ENCODE results near the gene NEURL4. TPM values are rescaled to one million over a fixed set of nuclear protein-coding genes. Genes with fewer than 3 reads are reported as not detected.

The NEURL4 gene
- total RNA-seq (2021) (81.7 and 99.5 TPM in 2 replicates), Bru-seq, nascent RNA (percentile 56 among the genes with signal in this experiment), BruChase-seq, experiment 1, labeled RNA remaining after a 2-hour chase (percentile 78 among the genes with signal in this experiment), BruChase-seq, experiment 2, labeled RNA remaining after a 6-hour chase (percentile 84 among the genes with signal in this experiment)
- long read RNA-seq, partial matches to known transcripts, result 6 of 10 reads
- long read RNA-seq, other reads (novel, unspliced or antisense), result 3 of 10 reads

- BruUV-seq (replicated peaks), result TSS peak; percentile 55
- CTCF ChIA-PET, result interaction anchor here (0.6 to 1.5 kb wide), 7 partner anchors 16 to 231 kb away, joined by 3 to 6 read pairs (median 4); partner anchors contain the start of gene TNFSF13
Observed at GRCh38 chr17:7328840-7329373, at the start of gene NEURL4. Gene NEURL4 (minus strand): TSS chr17:7329335. CDS start chr17:7329312, 23 bp downstream.

GRCh38 chr17:7374353-7374752 lies 45.2 kb upstream of the NEURL4 start:
- CTCF ChIA-PET, result interaction anchor here (0.6 kb wide), 1 partner anchor 129 kb away, joined by 3 read pairs; no protein-coding TSS in a partner anchor
- Histone ChIP-seq H3K27me3 (replicated peaks; ENCODE audit: insufficient read depth, low read depth, low read length, poor library complexity) (no peaks in the 10 kb centered on the region), H3K4me3 (ENCODE audit: low read depth, low read length, poor library complexity, severe bottlenecking) (no peak overlapping the region), H3K9me3 (ENCODE audit: low read depth, low read length, poor library complexity, severe bottlenecking) (no peaks in the 10 kb centered on the region), H3K27ac (ENCODE audit: low read depth, low read length, poor library complexity, severe bottlenecking) (no peak overlapping the region), H3K4me1 (ENCODE audit: insufficient read depth, low read length, poor library complexity, severe bottlenecking) (no peaks in the 10 kb centered on the region), H3K36me3 (ENCODE audit: insufficient read depth, low read length, poor library complexity, severe bottlenecking) (no peaks in the 10 kb centered on the region)
- POLR2A ChIA-PET (ENCODE audit: low non-redundant PET), result no interaction called here
- DNase-seq (ENCODE audit: low spot score), result no peak
- BruUV-seq (replicated peaks), result no TSS peak
- TF ChIP-seq EZH2 (IDR thresholded peaks at IDR 0.05; ENCODE audit: borderline replicate concordance, low read depth, low read length, poor library complexity, severe bottlenecking), result no peak
- TF ChIP-seq, protein P1, sequence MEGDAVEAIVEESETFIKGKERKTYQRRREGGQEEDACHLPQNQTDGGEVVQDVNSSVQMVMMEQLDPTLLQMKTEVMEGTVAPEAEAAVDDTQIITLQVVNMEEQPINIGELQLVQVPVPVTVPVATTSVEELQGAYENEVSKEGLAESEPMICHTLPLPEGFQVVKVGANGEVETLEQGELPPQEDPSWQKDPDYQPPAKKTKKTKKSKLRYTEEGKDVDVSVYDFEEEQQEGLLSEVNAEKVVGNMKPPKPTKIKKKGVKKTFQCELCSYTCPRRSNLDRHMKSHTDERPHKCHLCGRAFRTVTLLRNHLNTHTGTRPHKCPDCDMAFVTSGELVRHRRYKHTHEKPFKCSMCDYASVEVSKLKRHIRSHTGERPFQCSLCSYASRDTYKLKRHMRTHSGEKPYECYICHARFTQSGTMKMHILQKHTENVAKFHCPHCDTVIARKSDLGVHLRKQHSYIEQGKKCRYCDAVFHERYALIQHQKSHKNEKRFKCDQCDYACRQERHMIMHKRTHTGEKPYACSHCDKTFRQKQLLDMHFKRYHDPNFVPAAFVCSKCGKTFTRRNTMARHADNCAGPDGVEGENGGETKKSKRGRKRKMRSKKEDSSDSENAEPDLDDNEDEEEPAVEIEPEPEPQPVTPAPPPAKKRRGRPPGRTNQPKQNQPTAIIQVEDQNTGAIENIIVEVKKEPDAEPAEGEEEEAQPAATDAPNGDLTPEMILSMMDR (conservative IDR thresholded peaks at IDR 0.05; ENCODE audit: low read depth, low read length), result no peak
- intact Hi-C loops (cut with micrococcal nuclease; ENCODE audit: unreplicated experiment), result no loop called here

More at GRCh38 chr17:7328840-7329373, at the start of gene NEURL4:
- Histone ChIP-seq H3K27me3 (replicated peaks; ENCODE audit: insufficient read depth, low read depth, low read length, poor library complexity) (no peaks in the 10 kb centered on the region), H3K36me3 (ENCODE audit: insufficient read depth, low read length, poor library complexity, severe bottlenecking) (peaks cover 24% of the 10 kb centered on the region), H3K4me3 (ENCODE audit: low read depth, low read length, poor library complexity, severe bottlenecking) (peak within 1 kb of the TSS; percentile 92), H3K9me3 (ENCODE audit: low read depth, low read length, poor library complexity, severe bottlenecking) (no peaks in the 10 kb centered on the region), H3K4me1 (ENCODE audit: insufficient read depth, low read length, poor library complexity, severe bottlenecking) (peaks cover 19% of the 10 kb centered on the region), H3K27ac (ENCODE audit: low read depth, low read length, poor library complexity, severe bottlenecking) (peak within 1 kb of the TSS; percentile 88)
- POLR2A ChIA-PET (ENCODE audit: low non-redundant PET), result interaction anchor here (1.6 kb wide), 1 partner anchor 75 kb away, joined by 4 read pairs; the partner anchor contains the start of gene TMEM256
- intact Hi-C loops (cut with micrococcal nuclease; ENCODE audit: unreplicated experiment), result loop anchor here (1.0 kb wide), 1 partner anchor 49 kb away; no protein-coding TSS in a partner anchor
- TF ChIP-seq EZH2 (IDR thresholded peaks at IDR 0.05; ENCODE audit: borderline replicate concordance, low read depth, low read length, poor library complexity, severe bottlenecking), result no peak
- TF ChIP-seq, protein P1 (conservative IDR thresholded peaks at IDR 0.05; ENCODE audit: low read depth, low read length), result no peak
- DNase-seq (ENCODE audit: low spot score), result no peak

DNA sequence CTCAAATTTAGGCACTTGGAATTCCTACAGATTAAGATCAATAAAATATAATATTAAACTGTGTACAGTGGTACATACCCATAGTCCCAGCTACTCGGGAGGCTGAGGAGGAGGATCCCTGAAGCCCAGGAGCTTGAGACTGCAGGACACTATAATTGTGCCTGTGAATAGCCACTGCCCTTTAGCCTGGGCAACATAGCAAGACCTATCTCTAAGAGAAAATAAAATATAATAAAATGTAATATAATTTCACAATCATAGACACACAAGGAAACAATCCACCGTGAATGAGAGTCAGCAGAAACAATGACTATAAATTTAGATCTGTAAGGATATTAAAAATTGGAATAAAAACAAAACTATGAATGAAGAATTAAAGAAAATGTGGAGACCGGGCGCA lies 41.7 kb upstream of the NEURL4 start:
- intact Hi-C loops (cut with micrococcal nuclease; ENCODE audit: unreplicated experiment), result no loop called here
- Histone ChIP-seq H3K36me3 (ENCODE audit: insufficient read depth, low read length, poor library complexity, severe bottlenecking) (no peaks in the 10 kb centered on the region), H3K9me3 (ENCODE audit: low read depth, low read length, poor library complexity, severe bottlenecking) (no peaks in the 10 kb centered on the region), H3K27me3 (replicated peaks; ENCODE audit: insufficient read depth, low read depth, low read length, poor library complexity) (no peaks in the 10 kb centered on the region), H3K27ac (ENCODE audit: low read depth, low read length, poor library complexity, severe bottlenecking) (no peak overlapping the region), H3K4me1 (ENCODE audit: insufficient read depth, low read length, poor library complexity, severe bottlenecking) (no peaks in the 10 kb centered on the region), H3K4me3 (ENCODE audit: low read depth, low read length, poor library complexity, severe bottlenecking) (no peak overlapping the region)
- CTCF ChIA-PET, result interaction anchor here (0.6 kb wide), 2 partner anchors 151 to 233 kb away, joined by 5 to 13 read pairs; partner anchors contain the start of genes ACADVL and DLG4
- TF ChIP-seq, protein P1 (conservative IDR thresholded peaks at IDR 0.05; ENCODE audit: low read depth, low read length), result no peak
- TF ChIP-seq EZH2 (IDR thresholded peaks at IDR 0.05; ENCODE audit: borderline replicate concordance, low read depth, low read length, poor library complexity, severe bottlenecking), result no peak
- no TSS peak for BruUV-seq (replicated peaks)
- POLR2A ChIA-PET (ENCODE audit: low non-redundant PET), result interaction anchor here (0.7 kb wide), 1 partner anchor 120 kb away, joined by 3 read pairs; no protein-coding TSS in a partner anchor
- DNase-seq (ENCODE audit: low spot score), result no peak

Measured in A673 (cell line).